WTC11 (cell line): ENCODE measurements around the gene UBL4A. TPM values are rescaled to one million over a fixed set of nuclear protein-coding genes. Genes with fewer than 3 reads are reported as not detected.

ENCODE experiments used
- ATAC-seq: fragments of 200-7000 bp; cut with Tn5 transposase; 2 replicates; pipeline ENCODE4 v1.10.0; 2021; ENCODE audit warnings: mild to moderate bottlenecking, moderate library complexity
- CTCF ChIA-PET: fragments of 300-600 bp; sonication (Branson Sonifier 250); formaldehyde crosslinking; loops from one replicate; lab custom pipeline; 2021; ENCODE audit warnings: antibody characterized with exemption; lab: Charles Lee
- POLR2A ChIA-PET: fragments of 350-600 bp; sonication (Branson Sonifier 250); formaldehyde crosslinking; loops from one replicate; lab custom pipeline; 2021; ENCODE audit warnings: antibody characterized with exemption; lab: Charles Lee
- DNase-seq: peaks from one replicate; pipeline ENCODE4 v3.0.0; 2021; ENCODE audit warnings: low spot score
- H3K27ac Mint-ChIP-seq: 2 replicates; pipeline ENCODE4 v1.8.0; 2021; ENCODE audit warnings: mixed read lengths
- H3K27me3 Mint-ChIP-seq: 2 replicates; pipeline ENCODE4 v1.8.0; 2021; ENCODE audit warnings: low read depth, mild to moderate bottlenecking, moderate library complexity, mixed read lengths
- H3K36me3 Mint-ChIP-seq: 2 replicates; pipeline ENCODE4 v1.8.0; 2021; ENCODE audit warnings: mixed read lengths
- H3K4me1 Mint-ChIP-seq: 2 replicates; pipeline ENCODE4 v1.8.0; 2022; ENCODE audit warnings: mixed read lengths
- H3K4me3 Mint-ChIP-seq: 2 replicates; pipeline ENCODE4 v1.8.0; 2021; ENCODE audit warnings: mild to moderate bottlenecking, moderate library complexity, mixed read lengths
- H3K9me3 Mint-ChIP-seq: 2 replicates; pipeline ENCODE4 v1.8.0; 2021; ENCODE audit warnings: mixed read lengths
- AR ChIP-seq: fragments of 250-450 bp; sonication (Bioruptor Pico); IDR thresholded peaks from 2 replicates; pipeline ENCODE4 v1.9.0; 2021; ENCODE audit warnings: mild to moderate bottlenecking
- CBFB ChIP-seq: sonication (generic); formaldehyde crosslinking; IDR thresholded peaks from 2 replicates; pipeline ENCODE4 v1.8.1; 2022; ENCODE audit warnings: mild to moderate bottlenecking, low read depth, missing genetic modification reagents
- CREM ChIP-seq: sonication (generic); formaldehyde crosslinking; IDR thresholded peaks from 2 replicates; pipeline ENCODE4 v1.8.1; 2022; ENCODE audit warnings: mild to moderate bottlenecking, missing genetic modification reagents, moderate library complexity
- CTCF ChIP-seq: fragments of 200-600 bp; IDR thresholded peaks from 2 replicates; pipeline ENCODE4 v1.8.0; 2022; ENCODE audit warnings: antibody characterized with exemption
- ELF4 ChIP-seq: sonication (generic); formaldehyde crosslinking; IDR thresholded peaks from 2 replicates; pipeline ENCODE4 v1.8.1; 2022; ENCODE audit warnings: low read depth, mild to moderate bottlenecking, moderate library complexity, missing genetic modification reagents
- FOXJ3 ChIP-seq: sonication (generic); formaldehyde crosslinking; IDR thresholded peaks from 2 replicates; pipeline ENCODE4 v1.9.0; 2021; ENCODE audit warnings: missing genetic modification reagents, mild to moderate bottlenecking, borderline replicate concordance
- HMGA2 ChIP-seq: fragments of 250-450 bp; sonication (Bioruptor Pico); IDR thresholded peaks from 2 replicates; pipeline ENCODE4 v1.4.0; 2021; ENCODE audit warnings: mild to moderate bottlenecking, moderate library complexity
- MAX ChIP-seq: sonication (generic); formaldehyde crosslinking; IDR thresholded peaks from 2 replicates; pipeline ENCODE4 v1.8.0; 2022; ENCODE audit warnings: mild to moderate bottlenecking, missing genetic modification reagents
- NR1H2 ChIP-seq: sonication (generic); formaldehyde crosslinking; IDR thresholded peaks from 2 replicates; pipeline ENCODE4 v1.9.0; 2021; ENCODE audit warnings: mild to moderate bottlenecking, moderate library complexity, missing genetic modification reagents
- PREB ChIP-seq: sonication (generic); formaldehyde crosslinking; IDR thresholded peaks from 2 replicates; pipeline ENCODE4 v1.8.1; 2022; ENCODE audit warnings: mild to moderate bottlenecking, missing genetic modification reagents, moderate library complexity, borderline replicate concordance
- SMAD3 ChIP-seq: sonication (generic); formaldehyde crosslinking; IDR thresholded peaks from 2 replicates; pipeline ENCODE4 v1.8.0; 2022; ENCODE audit warnings: missing genetic modification reagents, mild to moderate bottlenecking, borderline replicate concordance
- SMAD4 ChIP-seq: sonication (generic); formaldehyde crosslinking; IDR thresholded peaks from 2 replicates; pipeline ENCODE4 v1.8.0; 2022; ENCODE audit warnings: mild to moderate bottlenecking, missing genetic modification reagents
- SP1 ChIP-seq: sonication (generic); formaldehyde crosslinking; conservative IDR thresholded peaks from 2 replicates; pipeline ENCODE4 v1.8.1; 2022; ENCODE audit warnings: missing genetic modification reagents
- TCF7 ChIP-seq: sonication (generic); formaldehyde crosslinking; IDR thresholded peaks from 2 replicates; pipeline ENCODE4 v1.8.0; 2022; ENCODE audit warnings: mild to moderate bottlenecking, low read depth, missing genetic modification reagents, moderate library complexity
- TEAD4 ChIP-seq: sonication (generic); formaldehyde crosslinking; IDR thresholded peaks from 2 replicates; pipeline ENCODE4 v1.8.0; 2022; ENCODE audit warnings: mild to moderate bottlenecking, missing genetic modification reagents
- ZBTB21 ChIP-seq: sonication (generic); formaldehyde crosslinking; IDR thresholded peaks from 2 replicates; pipeline ENCODE4 v1.8.1; 2023; ENCODE audit warnings: mild to moderate bottlenecking, missing genetic modification reagents, borderline replicate concordance
- ZNF219 ChIP-seq: sonication (generic); formaldehyde crosslinking; IDR thresholded peaks from 2 replicates; pipeline ENCODE4 v1.8.0; 2023; ENCODE audit warnings: missing genetic modification reagents, mild to moderate bottlenecking, borderline replicate concordance
- ZNF425 ChIP-seq: fragments of 250-450 bp; sonication (Bioruptor Pico); conservative IDR thresholded peaks from 2 replicates; pipeline ENCODE4 v1.9.0; 2021; ENCODE audit warnings: mild to moderate bottlenecking
- ZNF671 ChIP-seq: fragments of 250-450 bp; sonication (Bioruptor Pico); IDR thresholded peaks from 2 replicates; pipeline ENCODE4 v1.8.0; 2021; ENCODE audit warnings: mild to moderate bottlenecking
- total RNA-seq: library from RNA; stranded (reverse); gene quantifications from 3 replicates; pipeline ENCODE4 v1.2.3, GENCODE V29; 2021

UBL4A gene
- total RNA-seq, 1 experiment from 2014 or later, result 34.0 TPM

GRCh38 chrX:154489182-154489581 is 2.8 kb upstream of the UBL4A start (continued):
- TF ChIP-seq ZBTB21 (CRISPR knock-in tag), result no peak
- TF ChIP-seq SP1 (CRISPR knock-in tag), result no peak
- no peak for TF ChIP-seq TCF7 (CRISPR knock-in tag)

- ChIA-PET POLR2A (interaction anchor here (1.2 kb wide), 1 partner anchor 39 kb away, joined by 5 read pairs; no protein-coding TSS in a partner anchor), CTCF (no interaction called here)
- peaks cover 4% of the 10 kb centered on the region; the same call in 1 of the 2 replicates for H3K4me1 Mint-ChIP-seq
- peaks cover 5% of the 10 kb centered on the region; the same call in 1 of the 2 replicates for H3K27me3 Mint-ChIP-seq
- DNase-seq (no peak), ATAC-seq (no peak)
- H3K9me3 Mint-ChIP-seq, result no peaks in the 10 kb centered on the region
- H3K27ac Mint-ChIP-seq, result no peak overlapping the region
- H3K4me3 Mint-ChIP-seq, result no peak overlapping the region
- H3K36me3 Mint-ChIP-seq, result no peaks in the 10 kb centered on the region; the same call in 1 of the 2 replicates
- TF ChIP-seq SMAD3 (CRISPR knock-in tag), result no peak
- no peak for TF ChIP-seq ELF4 (CRISPR knock-in tag)
- no peak for TF ChIP-seq CTCF
- TF ChIP-seq TCF7 (CRISPR knock-in tag), result no peak
- TF ChIP-seq ZNF671, result no peak
- TF ChIP-seq PREB (CRISPR knock-in tag), result no peak
- no peak for TF ChIP-seq HMGA2 (CRISPR knock-in tag)
- TF ChIP-seq SMAD4 (CRISPR knock-in tag), result no peak
- no peak for TF ChIP-seq ZNF425
- no peak for TF ChIP-seq NR1H2 (CRISPR knock-in tag)
- no peak for TF ChIP-seq AR (CRISPR knock-in tag)
- no peak for TF ChIP-seq TEAD4
- no peak for TF ChIP-seq MAX (CRISPR knock-in tag)
- no peak for TF ChIP-seq FOXJ3 (CRISPR knock-in tag)
- TF ChIP-seq ZNF219 (CRISPR knock-in tag), result no peak
- no peak for TF ChIP-seq CBFB (CRISPR knock-in tag)
- TF ChIP-seq CREM, result no peak
Measured at GRCh38 chrX:154488336-154489075, 2.1 kb upstream of the UBL4A start.
